AG10803 (cell line): Measurements from ENCODE around the gene ACVR2B.
A peak's percentile ranks its signal among the peaks of the same experiment; 100 is the strongest.

ENCODE experiments used
- DNase-seq: peaks from one replicate; pipeline ENCODE4 v3.0.0; 2010; ENCODE audit warnings: low read depth
- H3K4me3 ChIP-seq: 2 replicates; pipeline ENCODE4 v1.5.1; 2011; ENCODE audit warnings: mild to moderate bottlenecking, low read length, control low read depth
- TF ChIP-seq, protein P1 (sequence below): conservative IDR thresholded peaks from 2 replicates; pipeline ENCODE4 v1.5.1; 2011; ENCODE audit warnings: mild to moderate bottlenecking, low read length, control low read depth, inconsistent platforms

The ACVR2B gene

DNA sequence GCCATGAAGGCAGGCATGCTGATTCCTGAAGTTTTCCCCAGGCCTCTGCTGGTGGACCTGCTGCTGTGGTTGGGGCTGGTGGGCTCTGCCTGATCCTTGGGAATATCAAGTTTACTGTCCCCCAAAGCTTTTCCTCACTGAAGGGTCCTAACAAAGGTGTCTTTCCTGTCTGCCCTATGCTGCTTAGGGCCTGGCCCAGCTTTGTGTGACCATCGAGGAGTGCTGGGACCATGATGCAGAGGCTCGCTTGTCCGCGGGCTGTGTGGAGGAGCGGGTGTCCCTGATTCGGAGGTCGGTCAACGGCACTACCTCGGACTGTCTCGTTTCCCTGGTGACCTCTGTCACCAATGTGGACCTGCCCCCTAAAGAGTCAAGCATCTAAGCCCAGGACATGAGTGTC, 29.3 kb downstream of the ACVR2B start:
- H3K4me3 ChIP-seq, result no peak overlapping the region
- DNase-seq, result no peak
- TF ChIP-seq, protein P1, sequence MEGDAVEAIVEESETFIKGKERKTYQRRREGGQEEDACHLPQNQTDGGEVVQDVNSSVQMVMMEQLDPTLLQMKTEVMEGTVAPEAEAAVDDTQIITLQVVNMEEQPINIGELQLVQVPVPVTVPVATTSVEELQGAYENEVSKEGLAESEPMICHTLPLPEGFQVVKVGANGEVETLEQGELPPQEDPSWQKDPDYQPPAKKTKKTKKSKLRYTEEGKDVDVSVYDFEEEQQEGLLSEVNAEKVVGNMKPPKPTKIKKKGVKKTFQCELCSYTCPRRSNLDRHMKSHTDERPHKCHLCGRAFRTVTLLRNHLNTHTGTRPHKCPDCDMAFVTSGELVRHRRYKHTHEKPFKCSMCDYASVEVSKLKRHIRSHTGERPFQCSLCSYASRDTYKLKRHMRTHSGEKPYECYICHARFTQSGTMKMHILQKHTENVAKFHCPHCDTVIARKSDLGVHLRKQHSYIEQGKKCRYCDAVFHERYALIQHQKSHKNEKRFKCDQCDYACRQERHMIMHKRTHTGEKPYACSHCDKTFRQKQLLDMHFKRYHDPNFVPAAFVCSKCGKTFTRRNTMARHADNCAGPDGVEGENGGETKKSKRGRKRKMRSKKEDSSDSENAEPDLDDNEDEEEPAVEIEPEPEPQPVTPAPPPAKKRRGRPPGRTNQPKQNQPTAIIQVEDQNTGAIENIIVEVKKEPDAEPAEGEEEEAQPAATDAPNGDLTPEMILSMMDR, result no peak

GRCh38 chr3:38487323-38487722, 33.6 kb downstream of the ACVR2B start:
- DNase-seq, result no peak
- TF ChIP-seq, protein P1, result no peak
- H3K4me3 ChIP-seq, result no peak overlapping the region

DNA sequence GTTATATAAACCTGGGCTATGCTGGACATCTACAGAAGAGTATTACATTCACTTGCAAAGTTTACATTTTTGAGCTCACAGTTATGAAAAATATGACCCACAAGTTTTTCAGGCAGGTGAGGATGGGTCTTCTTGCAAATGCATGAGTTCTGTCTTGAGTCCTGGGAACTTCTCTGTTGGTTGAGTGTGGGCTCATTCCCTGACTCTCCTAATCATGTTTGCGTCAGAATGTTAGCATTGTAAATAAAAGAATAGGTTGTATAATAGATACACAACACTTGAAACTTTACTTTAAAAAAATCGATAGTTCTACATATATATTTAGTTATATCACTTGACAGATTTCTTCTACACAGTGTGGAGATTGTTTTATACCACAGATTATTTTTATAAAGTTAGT, 35.3 kb downstream of the ACVR2B start:
- TF ChIP-seq, protein P1, result no peak
- no peak for DNase-seq
- no peak overlapping the region for H3K4me3 ChIP-seq

- no peak for DNase-seq
- TF ChIP-seq, protein P1, result no peak
- H3K4me3 ChIP-seq, result no peak overlapping the region
Observed at GRCh38 chr3:38489766-38490165, 36.1 kb downstream of the ACVR2B start.

GRCh38 chr3:38490281-38491030, 36.8 kb downstream of the ACVR2B start:
- TF ChIP-seq, protein P1, result no peak
- H3K4me3 ChIP-seq, result no peak overlapping the region

DNA sequence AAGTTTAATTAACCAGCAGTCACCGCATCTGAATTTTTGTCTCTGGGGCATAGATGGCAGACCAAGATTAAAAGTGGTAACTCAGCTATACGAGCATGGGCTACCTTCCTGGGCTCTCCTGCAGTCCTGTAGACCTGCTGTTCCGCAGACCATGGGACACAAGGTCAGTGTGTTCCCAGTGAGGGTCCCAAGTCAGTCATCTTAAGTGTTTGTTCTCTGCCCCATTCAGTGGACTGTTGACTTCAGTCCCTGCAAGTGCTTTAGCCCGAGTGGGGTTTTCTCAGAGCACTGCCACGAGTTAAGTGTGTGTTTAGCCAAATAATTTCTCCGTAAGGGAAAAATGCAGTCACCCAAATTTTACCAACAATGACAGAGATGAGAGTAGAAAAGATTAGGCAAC, 37.5 kb downstream of the ACVR2B start:
- TF ChIP-seq, protein P1, result no peak
- DNase-seq, result no peak
- no peak overlapping the region for H3K4me3 ChIP-seq

More at GRCh38 chr3:38490281-38491030, 36.8 kb downstream of the ACVR2B start:
- peak; percentile 10 for DNase-seq

DNA sequence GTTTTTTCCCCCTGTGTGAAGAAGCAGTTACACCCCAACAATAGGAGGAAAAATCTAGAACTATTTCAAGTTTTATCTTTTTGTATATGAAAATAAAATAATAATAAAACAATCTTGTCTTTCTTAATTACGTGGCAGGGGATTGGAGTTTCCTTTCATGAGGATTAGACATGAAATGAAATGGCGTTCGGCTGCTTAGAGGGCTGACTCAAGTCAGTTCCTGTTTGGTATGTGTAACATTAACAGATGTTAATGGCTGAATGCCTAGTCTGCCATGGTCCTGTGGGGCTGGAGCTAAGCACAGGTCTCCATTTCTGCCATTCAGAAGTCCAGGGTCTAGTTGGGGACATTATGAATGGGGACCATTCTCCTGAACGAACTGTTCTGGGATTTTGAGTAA, 39.3 kb downstream of the ACVR2B start:
- no peak overlapping the region for H3K4me3 ChIP-seq
- TF ChIP-seq, protein P1, result no peak
- DNase-seq, result peak; percentile 52
